ENCODE results near the gene FFAR3. TPM values are rescaled to one million over a fixed set of nuclear protein-coding genes. Genes with fewer than 3 reads are reported as not detected.

The FFAR3 gene
- total and polyA plus RNA-seq, 2 of the 13 experiments (the other 11 are each of a cell fraction or from before 2014, with no cell fraction given): not detected

- no peak for TF ChIP-seq PLSCR1 (CRISPR knock-in tag; IDR thresholded peaks at IDR 0.05; ENCODE audit: borderline replicate concordance)
- no peak for TF ChIP-seq GATA4 (IDR thresholded peaks at IDR 0.05; ENCODE audit: borderline replicate concordance, low read depth)
- no peak for TF ChIP-seq ZNF775 (CRISPR knock-in tag; IDR thresholded peaks at IDR 0.05; ENCODE audit: borderline replicate concordance)
- TF ChIP-seq ZNF792 (CRISPR knock-in tag; IDR thresholded peaks at IDR 0.05): 0 out of 2 replicates have a peak, but pooled peaks have one; percentile 84
- TF ChIP-seq TFAP4 (IDR thresholded peaks at IDR 0.05; ENCODE audit: borderline replicate concordance, low read depth): peak; percentile 30; the same call in 1 of the 2 replicates
- TF ChIP-seq ZNF430 (CRISPR knock-in tag; IDR thresholded peaks at IDR 0.05): peak; percentile 80; the same call in 1 of the 2 replicates
- TF ChIP-seq HHEX (CRISPR knock-in tag; IDR thresholded peaks at IDR 0.05): peak; percentile 50; the same call in 1 of the 2 replicates
- 0 out of 2 replicates have a peak, but pooled peaks have one; percentile 40 for TF ChIP-seq ZNF724P (CRISPR knock-in tag; IDR thresholded peaks at IDR 0.05; ENCODE audit: borderline replicate concordance)
- TF ChIP-seq ZNF672 (CRISPR knock-in tag; IDR thresholded peaks at IDR 0.05): no peak
- TF ChIP-seq TFDP1 (CRISPR knock-in tag; IDR thresholded peaks at IDR 0.05; ENCODE audit: borderline replicate concordance): peak; percentile 93
- TF ChIP-seq ZNF740 (CRISPR knock-in tag; IDR thresholded peaks at IDR 0.05): no peak
- peak; percentile 15; the same call in 1 of the 2 replicates for TF ChIP-seq ZFP91 (CRISPR knock-in tag; IDR thresholded peaks at IDR 0.05; ENCODE audit: borderline replicate concordance)
- TF ChIP-seq ARNT (IDR thresholded peaks at IDR 0.05): no peak
- TF ChIP-seq ZNF510 (CRISPR knock-in tag; IDR thresholded peaks at IDR 0.05; ENCODE audit: low read depth): no peak
- no peak for TF ChIP-seq SNAPC2 (CRISPR knock-in tag; IDR thresholded peaks at IDR 0.05)
- TF ChIP-seq ATF6 (CRISPR knock-in tag; conservative IDR thresholded peaks at IDR 0.05): no peak
- TF ChIP-seq NFRKB (IDR thresholded peaks at IDR 0.05): no peak
- TF ChIP-seq ZNF572 (CRISPR knock-in tag; IDR thresholded peaks at IDR 0.05): no peak
- TF ChIP-seq MTA3 (CRISPR knock-in tag; IDR thresholded peaks at IDR 0.05): no peak
- no peak for TF ChIP-seq ZC3H13 (CRISPR knock-in tag; IDR thresholded peaks at IDR 0.05)
- no peak for TF ChIP-seq ZBTB33 (CRISPR knock-in tag; IDR thresholded peaks at IDR 0.05)
- no peak for TF ChIP-seq NFYC (CRISPR knock-in tag; IDR thresholded peaks at IDR 0.05)
These were observed 22.3 kb downstream of the FFAR3 start (continued) for GRCh38 chr19:35380450-35381124.
